Measurements from ENCODE around the gene WNT7A.

The WNT7A gene

GRCh38 chr3:13822042-13822441, 57.8 kb downstream of the WNT7A start:
- no peaks in the 10 kb centered on the region for H3K79me2 ChIP-seq (ENCODE audit: insufficient read depth, low read length)

GRCh38 chr3:13821126-13821525, 58.7 kb downstream of the WNT7A start:
- Histone ChIP-seq H3K4me2 (ENCODE audit: low read length) (no peak overlapping the region), H3K9me3 (ENCODE audit: low read length) (no peaks in the 10 kb centered on the region), H3K4me1 (ENCODE audit: insufficient read depth, low read length, severe bottlenecking) (no peaks in the 10 kb centered on the region), H2AFZ (ENCODE audit: low read length) (no peak overlapping the region), H4K20me1 (ENCODE audit: insufficient read depth, low read length) (no peaks in the 10 kb centered on the region), H3K27me3 (ENCODE audit: insufficient read depth, low read length) (no peaks in the 10 kb centered on the region), H3K9ac (ENCODE audit: low read length) (no peak overlapping the region), H3K27ac (ENCODE audit: low read depth, low read length, poor library complexity, severe bottlenecking) (no peak overlapping the region), H3K79me2 (ENCODE audit: insufficient read depth, low read length) (no peaks in the 10 kb centered on the region), H3K9me2 (ENCODE audit: low read depth, low read length) (no peaks in the 10 kb centered on the region), H3F3A (ENCODE audit: insufficient read depth, low read length) (no peaks in the 10 kb centered on the region), H3K4me3 (ENCODE audit: low read depth, low read length, poor library complexity, severe bottlenecking) (no peak overlapping the region), H3K36me3 (ENCODE audit: insufficient read depth, low read length) (no peaks in the 10 kb centered on the region)
- TF ChIP-seq EZH2 (IDR thresholded peaks at IDR 0.05; ENCODE audit: borderline replicate concordance, low read length) (no peak), CTCF (IDR thresholded peaks at IDR 0.05; ENCODE audit: low read length) (no peak)

More at GRCh38 chr3:13822042-13822441, 57.8 kb downstream of the WNT7A start:
- Histone ChIP-seq H3K27ac (ENCODE audit: low read depth, low read length, poor library complexity, severe bottlenecking) (no peak overlapping the region), H3K9me2 (ENCODE audit: low read depth, low read length) (no peaks in the 10 kb centered on the region), H3K4me1 (ENCODE audit: insufficient read depth, low read length, severe bottlenecking) (no peaks in the 10 kb centered on the region), H3K9me3 (ENCODE audit: low read length) (no peaks in the 10 kb centered on the region), H3K4me3 (ENCODE audit: low read depth, low read length, poor library complexity, severe bottlenecking) (no peak overlapping the region), H2AFZ (ENCODE audit: low read length) (no peak overlapping the region), H3K36me3 (ENCODE audit: insufficient read depth, low read length) (no peaks in the 10 kb centered on the region), H3K4me2 (ENCODE audit: low read length) (no peak overlapping the region), H3K9ac (ENCODE audit: low read length) (no peak overlapping the region), H4K20me1 (ENCODE audit: insufficient read depth, low read length) (no peaks in the 10 kb centered on the region), H3K27me3 (ENCODE audit: insufficient read depth, low read length) (no peaks in the 10 kb centered on the region), H3F3A (ENCODE audit: insufficient read depth, low read length) (no peaks in the 10 kb centered on the region)
- no peak for TF ChIP-seq CTCF (IDR thresholded peaks at IDR 0.05; ENCODE audit: low read length)
- TF ChIP-seq EZH2 (IDR thresholded peaks at IDR 0.05; ENCODE audit: borderline replicate concordance, low read length) = no peak

GRCh38 chr3:13818919-13819318, 61.0 kb downstream of the WNT7A start:
- Histone ChIP-seq H3K9me2 (ENCODE audit: low read depth, low read length) (no peaks in the 10 kb centered on the region), H3K4me3 (ENCODE audit: low read depth, low read length, poor library complexity, severe bottlenecking) (no peak overlapping the region), H3K9me3 (ENCODE audit: low read length) (peaks cover 14% of the 10 kb centered on the region), H3K36me3 (ENCODE audit: insufficient read depth, low read length) (no peaks in the 10 kb centered on the region), H3F3A (ENCODE audit: insufficient read depth, low read length) (no peaks in the 10 kb centered on the region), H3K27ac (ENCODE audit: low read depth, low read length, poor library complexity, severe bottlenecking) (no peak overlapping the region), H3K4me1 (ENCODE audit: insufficient read depth, low read length, severe bottlenecking) (no peaks in the 10 kb centered on the region), H3K4me2 (ENCODE audit: low read length) (no peak overlapping the region), H3K9ac (ENCODE audit: low read length) (no peak overlapping the region), H3K79me2 (ENCODE audit: insufficient read depth, low read length) (no peaks in the 10 kb centered on the region), H3K27me3 (ENCODE audit: insufficient read depth, low read length) (no peaks in the 10 kb centered on the region), H4K20me1 (ENCODE audit: insufficient read depth, low read length) (no peaks in the 10 kb centered on the region), H2AFZ (ENCODE audit: low read length) (no peak overlapping the region)
- TF ChIP-seq EZH2 (IDR thresholded peaks at IDR 0.05; ENCODE audit: borderline replicate concordance, low read length) (no peak), CTCF (IDR thresholded peaks at IDR 0.05; ENCODE audit: low read length) (no peak)

All from OCI-LY1 (cell line).